ENCODE data around the gene AP4S1.

DNA sequence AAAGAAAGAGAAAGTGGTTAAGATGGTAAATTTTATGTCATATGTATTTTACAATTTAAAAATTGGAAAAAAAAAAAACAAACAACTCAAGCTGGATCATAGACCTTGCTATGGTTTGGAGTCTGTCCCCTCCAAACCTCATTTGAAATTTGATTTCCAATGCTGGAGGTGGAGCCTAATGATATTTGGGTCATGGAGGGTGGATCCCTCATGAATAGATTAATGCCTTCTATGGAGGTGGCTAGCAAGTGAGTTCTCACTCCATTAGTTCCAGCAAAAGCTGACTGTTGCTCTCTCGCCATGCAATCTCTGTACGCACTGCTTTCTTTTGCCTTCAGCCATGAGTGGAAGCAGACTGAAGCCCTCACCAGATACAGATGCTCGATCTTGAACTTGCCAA, 22.2 kb upstream of the AP4S1 start:
- TF ChIP-seq, protein P1, sequence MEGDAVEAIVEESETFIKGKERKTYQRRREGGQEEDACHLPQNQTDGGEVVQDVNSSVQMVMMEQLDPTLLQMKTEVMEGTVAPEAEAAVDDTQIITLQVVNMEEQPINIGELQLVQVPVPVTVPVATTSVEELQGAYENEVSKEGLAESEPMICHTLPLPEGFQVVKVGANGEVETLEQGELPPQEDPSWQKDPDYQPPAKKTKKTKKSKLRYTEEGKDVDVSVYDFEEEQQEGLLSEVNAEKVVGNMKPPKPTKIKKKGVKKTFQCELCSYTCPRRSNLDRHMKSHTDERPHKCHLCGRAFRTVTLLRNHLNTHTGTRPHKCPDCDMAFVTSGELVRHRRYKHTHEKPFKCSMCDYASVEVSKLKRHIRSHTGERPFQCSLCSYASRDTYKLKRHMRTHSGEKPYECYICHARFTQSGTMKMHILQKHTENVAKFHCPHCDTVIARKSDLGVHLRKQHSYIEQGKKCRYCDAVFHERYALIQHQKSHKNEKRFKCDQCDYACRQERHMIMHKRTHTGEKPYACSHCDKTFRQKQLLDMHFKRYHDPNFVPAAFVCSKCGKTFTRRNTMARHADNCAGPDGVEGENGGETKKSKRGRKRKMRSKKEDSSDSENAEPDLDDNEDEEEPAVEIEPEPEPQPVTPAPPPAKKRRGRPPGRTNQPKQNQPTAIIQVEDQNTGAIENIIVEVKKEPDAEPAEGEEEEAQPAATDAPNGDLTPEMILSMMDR (IDR thresholded peaks at IDR 0.05) = no peak
- no peak for TF ChIP-seq POLR2A (IDR thresholded peaks at IDR 0.05)
